Measurements from ENCODE around the gene CYP3A5.
"Not testable (repeated sequence)": the region's sequence is repeated elsewhere in the genome, so short reads cannot be mapped to it uniquely, and the experiment has no call there.

The CYP3A5 gene

GRCh38 chr7:99638731-99639130 lies 41.1 kb downstream of the CYP3A5 start:
- no peak for DNase-seq (ENCODE audit: low spot score)

- DNase-seq (ENCODE audit: low spot score) = not testable (repeated sequence)
Observed at GRCh38 chr7:99637414-99637813, 42.4 kb downstream of the CYP3A5 start.

- DNase-seq (ENCODE audit: low spot score) = no peak
Observed at GRCh38 chr7:99631295-99632109, 48.3 kb downstream of the CYP3A5 start.

GRCh38 chr7:99629643-99630042 lies 50.2 kb downstream of the CYP3A5 start:
- no peak for DNase-seq (ENCODE audit: low spot score)

DNA sequence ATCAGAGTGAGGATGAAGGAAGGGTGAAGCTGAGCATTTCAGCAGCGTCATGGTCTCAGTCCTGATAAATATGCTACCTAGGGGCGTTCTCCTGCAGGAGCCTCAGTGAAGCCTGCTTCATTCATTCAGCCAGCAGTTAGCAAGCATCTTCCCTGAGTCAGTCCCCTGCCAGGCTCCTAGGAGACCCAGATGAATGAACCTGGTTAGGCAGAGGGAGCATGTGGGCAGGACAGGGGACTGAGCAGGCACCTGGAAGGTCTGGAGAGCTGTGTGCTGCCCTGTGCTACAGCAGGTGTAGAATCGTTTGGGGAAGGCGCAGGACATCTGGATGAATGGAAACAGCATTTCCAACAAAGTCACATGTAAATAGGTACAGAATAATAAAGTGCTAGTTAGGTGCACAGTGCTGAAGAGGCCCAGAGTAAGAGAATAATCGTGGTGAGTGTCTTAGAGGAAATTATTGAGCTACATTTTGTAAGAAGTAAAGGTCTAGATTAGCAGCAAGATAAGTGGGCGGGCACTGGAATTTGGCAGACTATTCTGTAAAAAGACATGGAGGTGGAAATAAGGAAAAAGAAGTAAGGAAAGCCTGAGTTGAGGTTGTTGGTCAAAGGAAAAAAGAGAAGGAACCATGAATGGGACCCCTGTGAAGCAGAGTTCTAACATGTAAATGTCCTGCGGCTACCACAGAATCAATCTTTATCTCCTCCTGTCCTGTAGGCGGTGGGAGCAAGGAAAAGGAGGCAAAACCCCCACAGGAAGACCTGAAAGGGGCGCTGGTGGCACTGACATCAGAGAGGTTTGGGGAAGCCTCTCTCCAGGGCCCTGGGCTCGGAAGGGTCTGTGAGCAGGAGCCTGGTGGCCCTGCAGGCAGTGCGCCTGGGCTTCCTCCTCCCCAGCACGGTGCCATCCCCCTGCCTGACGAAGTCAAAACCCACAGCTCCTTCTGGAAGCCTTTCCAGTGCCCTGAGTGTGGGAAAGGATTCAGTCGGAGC lies 51.0 kb downstream of the CYP3A5 start:
- DNase-seq (ENCODE audit: low spot score) = no peak

DNA sequence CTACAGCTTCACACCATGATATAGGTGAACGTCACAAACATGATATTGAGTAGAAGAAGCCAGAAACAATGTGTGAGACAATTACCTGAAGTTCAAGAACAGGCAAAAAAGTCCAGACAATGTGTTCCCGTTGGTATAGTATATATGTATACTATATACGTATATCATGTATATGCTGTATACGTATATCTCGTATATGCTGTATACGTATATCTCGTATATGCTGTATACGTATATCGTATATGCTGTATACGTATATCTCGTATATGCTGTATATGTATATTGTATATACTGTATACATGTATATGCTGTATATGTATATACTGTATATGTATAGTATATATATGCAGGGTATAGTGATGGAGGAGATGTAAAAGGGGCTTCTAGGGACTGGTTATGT lies 52.3 kb downstream of the CYP3A5 start:
- DNase-seq (ENCODE audit: low spot score) = no peak

DNA sequence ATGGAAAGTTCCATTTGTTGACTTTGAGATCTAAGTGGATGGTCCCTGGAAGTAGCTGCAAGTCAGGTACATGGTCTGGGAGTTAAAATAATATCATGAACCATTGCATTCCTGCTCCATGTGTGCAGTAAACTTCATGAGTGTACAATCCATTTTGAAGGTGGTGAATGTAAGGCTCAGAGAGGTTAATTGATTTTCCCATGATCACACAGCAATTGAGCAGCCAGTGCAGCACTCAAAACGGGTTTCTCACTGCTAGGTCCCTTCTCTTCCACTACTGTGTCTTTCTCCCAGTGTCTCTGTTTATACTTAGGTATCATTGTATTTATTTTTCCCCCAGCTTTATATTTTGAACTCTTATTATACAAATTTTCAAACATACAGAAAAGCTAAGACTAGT lies 53.1 kb downstream of the CYP3A5 start:
- DNase-seq (ENCODE audit: low spot score) = no peak

- DNase-seq (ENCODE audit: low spot score) = no peak
Observed at GRCh38 chr7:99625961-99626360, 53.8 kb downstream of the CYP3A5 start.

GRCh38 chr7:99625321-99625720 lies 54.5 kb downstream of the CYP3A5 start:
- DNase-seq (ENCODE audit: low spot score) = no peak

DNA sequence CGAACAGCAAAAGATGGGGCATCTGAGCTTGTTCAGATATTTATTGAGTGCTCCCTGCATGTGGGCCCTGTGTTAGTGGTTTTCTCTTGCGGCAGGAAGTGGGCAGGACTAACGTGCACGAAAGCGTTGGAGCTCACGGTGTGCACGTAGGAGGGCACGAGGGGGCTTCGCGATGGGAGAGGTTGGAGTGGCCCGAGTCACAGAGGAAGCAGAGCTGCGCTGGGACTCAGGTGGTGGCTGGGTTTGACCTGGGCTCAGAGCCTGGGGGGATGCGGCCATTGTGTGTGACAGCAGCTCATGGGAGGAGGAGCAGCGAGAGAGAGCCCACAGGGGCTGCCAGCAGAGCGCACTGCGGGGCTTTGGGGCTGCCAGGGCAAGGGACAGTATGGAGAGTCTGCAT lies 55.3 kb downstream of the CYP3A5 start:
- no peak for DNase-seq (ENCODE audit: low spot score)

DNA sequence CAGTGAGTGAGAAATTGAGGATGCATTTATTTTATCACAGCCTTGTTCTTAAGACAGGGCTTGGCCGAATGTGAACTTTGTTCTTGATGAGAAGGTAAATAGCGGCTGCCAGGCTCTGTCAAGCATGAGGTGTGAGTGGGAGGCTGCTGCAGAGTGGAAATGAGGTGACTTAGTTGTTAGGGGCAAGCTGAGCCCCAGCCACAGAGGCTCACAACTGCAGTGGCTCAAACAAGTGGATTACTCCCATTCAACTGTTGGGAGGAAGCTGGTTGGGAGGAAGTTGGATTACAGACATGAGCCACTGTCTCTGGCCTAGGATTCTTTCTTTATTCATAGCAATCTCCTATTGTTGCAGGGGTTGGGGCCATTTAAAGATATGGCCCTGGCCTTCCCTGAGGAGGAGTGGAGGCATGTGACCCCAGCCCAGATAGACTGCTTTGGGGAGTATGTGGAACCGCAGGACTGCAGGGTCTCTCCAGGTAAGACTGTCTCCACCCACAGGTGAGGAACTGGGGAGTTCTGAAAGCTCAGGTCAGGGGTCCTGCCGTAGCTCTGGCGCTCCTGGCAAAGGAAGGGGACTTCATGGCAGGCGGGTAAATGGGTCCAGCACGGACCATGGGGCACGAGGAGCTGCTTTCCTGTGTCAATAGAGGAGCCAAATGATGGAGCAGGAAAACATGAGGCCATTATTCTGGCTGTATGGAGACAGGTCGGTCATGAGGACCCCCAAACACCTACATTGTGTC lies 55.9 kb downstream of the CYP3A5 start:
- DNase-seq (ENCODE audit: low spot score) = no peak

GRCh38 chr7:99623091-99623693 lies 56.6 kb downstream of the CYP3A5 start:
- DNase-seq (ENCODE audit: low spot score) = no peak

- DNase-seq (ENCODE audit: low spot score) = no peak
Observed at GRCh38 chr7:99622596-99622995, 57.2 kb downstream of the CYP3A5 start.

DNA sequence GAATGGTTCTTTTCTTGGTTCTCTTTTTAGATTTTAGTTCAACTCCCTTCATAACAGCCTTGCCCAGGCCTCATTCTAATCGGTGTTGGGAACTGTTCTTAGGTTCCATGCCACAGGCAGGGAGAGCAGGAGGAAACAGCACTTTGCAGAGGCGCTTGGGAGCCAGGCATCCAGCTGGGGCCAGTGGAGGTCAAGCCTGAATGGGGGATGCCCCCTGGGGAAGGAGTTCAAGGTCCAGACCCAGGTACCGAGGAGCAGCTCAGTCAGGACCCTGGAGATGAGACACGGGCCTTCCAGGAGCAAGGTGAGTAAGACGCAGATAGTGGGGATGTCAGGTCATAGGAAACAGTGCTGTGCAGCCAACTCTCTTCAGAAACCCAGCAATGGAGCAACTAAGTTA lies 58.5 kb downstream of the CYP3A5 start:
- no peak for DNase-seq (ENCODE audit: low spot score)

GRCh38 chr7:99619571-99620130 lies 60.1 kb downstream of the CYP3A5 start:
- no peak for DNase-seq (ENCODE audit: low spot score)

- DNase-seq (ENCODE audit: low spot score) = no peak
Observed at GRCh38 chr7:99618726-99619125, 61.1 kb downstream of the CYP3A5 start.

GRCh38 chr7:99617192-99617781 lies 62.5 kb downstream of the CYP3A5 start:
- no peak for DNase-seq (ENCODE audit: low spot score)

- DNase-seq (ENCODE audit: low spot score) = peak; percentile 85
Observed at GRCh38 chr7:99616359-99617191, 63.2 kb downstream of the CYP3A5 start, which contains the start of gene ZSCAN25. Gene ZSCAN25 (plus strand): TSS chr7:99616946. CDS start chr7:99619607, 2,661 bp downstream.

GRCh38 chr7:99615989-99616358 lies 63.8 kb downstream of the CYP3A5 start:
- no peak for DNase-seq (ENCODE audit: low spot score)

DNA sequence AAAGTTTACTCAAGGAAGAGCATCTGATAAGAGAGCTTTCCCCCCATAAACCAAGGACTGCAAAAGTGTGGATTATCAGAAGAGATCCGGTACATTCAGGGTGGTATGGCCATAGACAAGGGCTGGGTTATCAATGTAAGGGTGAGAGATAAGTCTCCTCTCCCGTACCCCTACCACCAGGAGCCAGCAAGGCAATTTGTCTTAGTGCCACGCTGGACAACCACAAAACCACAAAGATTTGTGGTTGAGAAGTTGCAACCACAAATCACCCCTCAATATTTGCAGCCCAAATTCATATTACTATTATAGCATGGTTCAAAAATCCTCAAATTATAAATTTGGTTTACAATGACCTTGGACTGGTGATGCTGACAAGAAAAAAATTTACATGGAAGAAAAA lies 65.3 kb downstream of the CYP3A5 start:
- no peak for DNase-seq (ENCODE audit: low spot score)
